HT-29 (cell line): ENCODE measurements around the gene SAMD14. TPM values are rescaled to one million over a fixed set of nuclear protein-coding genes. Genes with fewer than 3 reads are reported as not detected.

Experiments
- DNase-seq: peaks from one replicate; pipeline ENCODE4 v3.0.0-alpha.2; 2015; ENCODE audit warnings: low spot score
- total RNA-seq: library from RNA; depleted of rRNA; stranded (reverse); fragments of >200 nt; shearing (Covaris generic); gene quantifications from 2 replicates; pipeline ENCODE4 v1.2.3, GENCODE V29; 2014

Gene SAMD14
- total RNA-seq, 1 experiment from 2014 or later = 3.4 TPM

GRCh38 chr17:50133769-50134099 is 3.8 kb upstream of the SAMD14 start:
- no peak for DNase-seq

GRCh38 chr17:50133028-50133768 is 3.2 kb upstream of the SAMD14 start:
- DNase-seq = peak; percentile 50

DNA sequence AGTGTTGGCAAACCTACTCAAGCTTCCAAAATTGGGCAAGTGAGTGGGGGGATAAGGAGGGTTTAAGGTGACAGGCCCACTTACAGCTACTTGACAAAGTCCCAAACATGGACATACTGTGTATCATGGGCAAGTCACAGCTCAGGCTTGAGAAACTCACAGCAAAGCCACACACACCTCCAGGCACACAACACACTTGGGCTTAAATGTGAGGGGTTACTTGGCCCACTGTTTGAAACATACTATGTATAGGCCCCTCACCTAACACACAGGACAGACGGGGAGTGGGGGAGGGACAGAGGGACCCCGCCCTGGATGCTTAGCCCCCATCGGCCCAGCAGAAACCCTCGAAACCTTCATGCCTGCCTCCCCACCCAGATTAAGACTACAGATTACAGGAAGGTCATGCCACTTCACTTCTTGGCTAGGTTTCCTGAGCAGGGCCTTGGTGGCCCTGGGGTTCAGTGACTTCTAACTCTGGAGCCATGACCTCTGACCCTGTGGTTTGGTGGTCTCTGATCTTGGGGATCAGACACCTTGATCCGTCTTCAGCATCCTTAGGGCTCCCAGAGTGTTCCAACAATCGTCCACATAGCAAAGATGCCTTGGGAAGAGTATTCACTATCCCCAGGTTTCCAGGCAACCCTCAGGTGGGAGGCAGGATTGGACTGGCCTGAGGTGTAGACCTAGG is 2.3 kb upstream of the SAMD14 start:
- no peak for DNase-seq

DNA sequence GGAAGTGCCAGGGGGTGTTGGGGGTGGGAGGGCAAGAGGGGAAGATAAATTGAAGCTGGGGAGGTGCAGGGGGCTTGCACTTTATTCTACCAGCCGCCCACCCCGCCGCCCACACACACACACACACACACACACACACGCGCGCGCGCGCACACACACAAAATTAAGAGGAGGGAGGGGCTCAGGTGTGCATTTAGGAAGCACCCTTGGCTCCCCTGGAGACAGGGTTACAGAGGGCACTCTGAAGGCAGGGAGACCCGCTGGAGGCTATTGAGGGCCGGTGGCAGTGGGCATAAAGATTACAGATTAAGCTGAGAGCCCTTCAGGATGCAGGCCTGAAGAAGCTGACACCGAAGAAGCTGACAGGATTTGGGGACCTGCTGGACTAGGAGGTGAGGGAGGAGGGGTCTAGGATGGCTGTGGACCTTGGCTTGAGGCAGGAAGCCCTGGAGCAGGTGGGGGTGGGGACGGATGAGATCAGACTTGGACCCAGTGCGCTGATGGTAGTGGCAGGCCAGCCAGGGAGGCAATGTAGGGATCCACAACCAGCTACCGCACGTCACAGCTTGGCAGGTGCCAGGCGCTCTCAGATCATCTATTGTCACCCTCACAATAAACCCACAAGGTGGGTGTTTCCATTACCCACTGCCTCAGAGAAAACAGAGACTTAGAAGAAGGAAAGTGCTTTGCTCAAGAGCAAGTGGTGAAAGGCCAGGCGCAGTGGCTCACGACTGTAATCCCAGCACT is 772 bp upstream of the SAMD14 start:
- DNase-seq = no peak

- DNase-seq = no peak
Measured at GRCh38 chr17:50129353-50129727, 620 bp downstream of the SAMD14 start.

GRCh38 chr17:50128441-50129352 is 1.3 kb downstream of the SAMD14 start:
- peak; percentile 54 for DNase-seq

DNA sequence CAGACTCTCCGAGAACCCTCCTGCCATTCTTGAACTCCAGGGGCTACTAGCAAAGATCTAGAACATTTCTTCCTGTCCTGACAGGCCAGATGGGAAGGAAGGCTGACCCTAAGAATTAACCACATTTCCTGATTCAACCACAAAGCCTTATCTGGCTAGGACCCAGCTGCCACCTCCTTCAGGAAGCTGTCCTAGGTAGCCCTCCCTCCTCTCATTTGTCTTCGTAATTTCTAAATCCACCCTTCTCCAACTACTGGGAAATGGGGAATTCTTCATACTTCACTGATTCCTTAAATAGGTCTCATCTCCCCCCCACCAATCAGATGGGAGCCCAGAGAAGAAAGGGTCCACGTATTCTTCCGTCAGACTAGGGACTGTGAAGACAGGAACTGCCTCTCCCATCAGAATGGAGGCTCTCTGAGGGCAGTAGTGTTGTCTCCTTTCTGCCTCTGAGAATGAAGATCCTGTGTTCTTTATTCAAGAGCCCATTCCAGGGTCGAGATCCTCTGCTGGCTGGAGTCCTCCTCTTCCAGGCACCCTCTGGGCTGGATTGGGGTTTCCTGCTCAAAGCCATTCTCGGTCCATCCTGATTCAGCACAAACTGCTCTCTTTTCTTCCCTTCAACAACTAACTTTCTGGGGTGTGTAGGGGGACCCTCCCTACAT is 2.1 kb downstream of the SAMD14 start:
- peak; percentile 18 for DNase-seq

GRCh38 chr17:50125420-50125997 is 4.5 kb downstream of the SAMD14 start:
- no peak for DNase-seq

GRCh38 chr17:50123649-50124349 is 6.2 kb downstream of the SAMD14 start:
- DNase-seq = peak; percentile 53

DNA sequence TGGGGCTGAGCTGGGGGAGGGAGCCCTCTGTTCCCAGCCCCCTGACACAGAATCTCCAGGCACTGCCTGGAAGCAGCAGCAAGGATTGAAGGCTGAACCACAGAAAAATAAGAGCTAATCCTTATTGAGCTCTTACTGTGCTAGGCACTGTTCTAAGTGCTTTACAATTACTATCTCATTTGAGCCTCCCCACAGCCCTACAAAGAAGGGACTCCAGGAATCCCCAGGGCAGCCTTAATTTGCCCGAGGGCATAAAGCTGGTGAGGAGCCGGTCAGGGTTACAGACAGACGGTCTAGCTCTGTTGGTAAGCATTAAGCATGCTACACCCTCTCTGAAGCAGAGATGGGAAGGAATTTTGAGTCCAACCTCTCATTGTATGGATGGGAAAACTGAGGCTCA is 7.0 kb downstream of the SAMD14 start:
- no peak for DNase-seq

- DNase-seq = no peak
Measured at GRCh38 chr17:50120475-50121253, 9.3 kb downstream of the SAMD14 start.

- DNase-seq = no peak
Measured at GRCh38 chr17:50118828-50119218, 11.1 kb downstream of the SAMD14 start.

DNA sequence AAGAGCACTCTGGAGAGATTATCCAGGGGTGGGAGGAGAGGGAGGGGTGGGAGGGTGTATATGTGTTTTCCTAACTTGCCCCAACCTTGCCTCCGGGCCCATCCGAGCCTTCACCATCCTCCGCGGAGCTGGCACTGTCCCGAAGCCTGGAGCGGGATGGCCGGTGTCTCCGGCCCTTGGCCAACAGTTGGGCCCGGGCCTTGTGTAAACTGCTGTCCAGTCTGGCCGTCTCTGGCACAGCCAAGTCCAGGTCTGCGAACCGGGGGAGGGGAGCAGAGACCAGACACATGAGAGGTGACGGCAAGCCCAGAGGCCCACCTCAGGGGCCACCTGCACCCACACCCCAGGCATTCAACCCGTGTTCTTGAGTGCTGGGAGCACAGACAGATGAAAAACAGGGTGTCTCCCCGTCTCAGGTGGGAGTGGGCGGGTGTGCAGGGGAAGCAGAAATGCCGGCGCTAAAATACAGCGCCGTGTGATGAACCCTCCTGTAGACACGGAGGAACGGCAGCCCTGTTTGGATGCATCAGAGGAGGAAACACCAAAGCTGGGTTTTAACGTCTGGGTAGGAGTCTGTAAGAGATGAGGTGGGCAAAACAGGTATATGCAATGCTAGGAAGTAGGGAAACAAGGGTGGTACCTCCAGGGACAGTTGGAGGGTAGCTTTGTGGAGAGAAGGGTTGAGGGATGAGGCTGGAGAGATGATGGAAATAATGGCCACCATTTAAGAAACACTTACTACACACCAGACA is 11.7 kb downstream of the SAMD14 start:
- no peak for DNase-seq

GRCh38 chr17:50117202-50118051 is 12.5 kb downstream of the SAMD14 start:
- DNase-seq = peak; percentile 65

DNA sequence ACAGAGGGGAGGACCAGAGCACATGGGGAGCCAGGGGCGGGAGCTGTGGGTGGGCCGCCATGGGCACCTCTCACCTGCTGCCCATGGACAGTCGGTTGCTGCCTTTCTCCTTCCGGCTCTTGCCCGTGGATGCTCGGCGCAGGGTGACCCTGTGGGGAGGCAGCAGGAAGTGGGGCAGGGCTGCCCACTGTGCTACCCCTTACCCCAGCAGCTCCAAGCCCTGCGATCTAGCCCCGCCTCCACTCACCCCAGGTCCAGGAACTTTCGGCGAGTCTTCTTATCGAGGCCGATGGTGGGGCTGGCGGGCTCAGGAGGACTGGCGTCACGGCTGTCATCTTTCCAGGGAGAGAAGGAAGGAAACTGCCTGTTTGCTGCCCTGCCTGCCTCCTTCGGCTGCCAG is 14.2 kb downstream of the SAMD14 start:
- no peak for DNase-seq

GRCh38 chr17:50114849-50115357 is 15.1 kb downstream of the SAMD14 start:
- peak; percentile 60 for DNase-seq

DNA sequence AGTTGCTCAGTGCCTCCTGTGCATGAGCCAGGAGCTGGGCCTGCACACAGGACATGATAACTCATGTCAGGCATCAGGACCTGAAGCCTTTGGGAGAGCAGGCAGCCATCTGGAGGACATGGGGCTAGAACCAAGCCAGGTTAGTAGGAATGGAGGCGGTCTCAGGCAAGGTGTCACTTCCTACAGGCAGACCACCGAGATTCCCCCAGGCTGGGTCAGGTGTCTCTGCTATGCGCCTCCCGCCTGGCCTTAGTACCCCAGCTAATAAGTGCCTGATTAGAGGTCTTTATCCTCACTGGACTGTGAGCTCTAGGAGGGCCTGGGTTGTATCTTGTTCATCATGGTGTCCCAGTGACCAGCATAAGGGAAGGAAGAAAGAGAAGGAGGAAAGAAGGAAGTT is 15.6 kb downstream of the SAMD14 start:
- DNase-seq = no peak
